ENCODE results near the gene PFKM.

GRCh38 chr12:48110691-48111311 is 8.4 kb upstream of the PFKM start:
- TF ChIP-seq EZH2 (IDR thresholded peaks at IDR 0.05) (no peak), POLR2AphosphoS5 (IDR thresholded peaks at IDR 0.05; ENCODE audit: borderline replicate concordance, low read depth, low read length) (no peak), FOXP2 (optimal IDR thresholded peaks at IDR 0.05; ENCODE audit: control extremely low read depth, extremely low read length, insufficient read depth) (no peak)

Measured in SK-N-MC (cell line).